Activated CD4-positive, alpha-beta T cell treated with anti-CD3 and anti-CD28 coated beads, Interleukin-2, amount 10 ng/mL, durations not matched to agents 7 days and 5 days (primary cell): ENCODE data around the gene PTPRB. TPM values are rescaled to one million over a fixed set of nuclear protein-coding genes. Genes with fewer than 3 reads are reported as not detected.

Experiments
- CTCF ChIA-PET: fragments of 350-600 bp; sonication (Branson Sonifier 250); formaldehyde crosslinking; loops from one replicate; lab custom pipeline; 2021; ENCODE audit warnings: antibody characterized with exemption; lab: Charles Lee
- POLR2A ChIA-PET: fragments of 350-600 bp; sonication (Branson Sonifier 250); formaldehyde crosslinking; loops from one replicate; lab custom pipeline; 2021; ENCODE audit warnings: antibody characterized with exemption; lab: Charles Lee
- DNase-seq: peaks from one replicate; pipeline ENCODE4 v3.0.0-alpha.2; 2020
- H3K27ac Mint-ChIP-seq: one replicate; pipeline ENCODE4 v1.8.0; 2021; ENCODE audit warnings: mild to moderate bottlenecking, moderate library complexity, mixed read lengths
- H3K27me3 Mint-ChIP-seq: one replicate; pipeline ENCODE4 v1.8.0; 2021; ENCODE audit warnings: mixed read lengths
- H3K36me3 Mint-ChIP-seq: one replicate; pipeline ENCODE4 v1.8.0; 2021; ENCODE audit warnings: low read depth, mixed read lengths
- H3K4me1 Mint-ChIP-seq: one replicate; pipeline ENCODE4 v1.8.0; 2021; ENCODE audit warnings: mixed read lengths
- H3K4me3 Mint-ChIP-seq: one replicate; pipeline ENCODE4 v1.8.0; 2021; ENCODE audit warnings: mild to moderate bottlenecking, moderate library complexity, mixed read lengths
- H3K9me3 Mint-ChIP-seq: one replicate; pipeline ENCODE4 v1.8.0; 2021; ENCODE audit warnings: mixed read lengths
- total RNA-seq, 2 experiments: library from RNA; stranded (reverse); gene quantifications; one replicate each; pipeline ENCODE4 v1.2.3, GENCODE V29; 2021

The PTPRB gene
- total RNA-seq, 2 experiments from 2014 or later: not detected

DNA sequence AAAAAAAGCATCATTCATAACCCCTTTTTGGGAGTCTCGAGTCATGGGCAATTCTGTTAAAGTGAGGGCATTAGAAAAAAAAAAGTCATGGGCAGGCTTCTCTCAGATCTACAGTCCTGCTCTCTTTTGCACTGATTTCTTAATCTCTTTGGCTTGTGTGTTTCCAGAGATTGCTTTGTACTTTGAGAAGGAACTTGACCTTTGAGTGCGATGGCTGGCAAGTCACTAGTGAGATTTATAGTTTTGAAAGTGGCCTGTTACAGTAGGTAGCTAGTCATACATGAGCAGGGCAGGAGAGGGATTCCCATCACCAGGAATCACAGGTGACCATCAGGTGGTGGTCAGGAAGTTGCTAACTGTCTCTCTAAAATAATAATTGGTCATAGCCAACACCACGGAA, 151.5 kb downstream of the PTPRB start:
- no peak for DNase-seq
- Mint-ChIP-seq H3K4me3 (no peak overlapping the region), H3K27ac (no peak overlapping the region), H3K36me3 (no peaks in the 10 kb centered on the region), H3K27me3 (peaks cover 1% of the 10 kb centered on the region), H3K4me1 (no peaks in the 10 kb centered on the region), H3K9me3 (no peaks in the 10 kb centered on the region)
- ChIA-PET POLR2A (no interaction called here), CTCF (no interaction called here)

DNA sequence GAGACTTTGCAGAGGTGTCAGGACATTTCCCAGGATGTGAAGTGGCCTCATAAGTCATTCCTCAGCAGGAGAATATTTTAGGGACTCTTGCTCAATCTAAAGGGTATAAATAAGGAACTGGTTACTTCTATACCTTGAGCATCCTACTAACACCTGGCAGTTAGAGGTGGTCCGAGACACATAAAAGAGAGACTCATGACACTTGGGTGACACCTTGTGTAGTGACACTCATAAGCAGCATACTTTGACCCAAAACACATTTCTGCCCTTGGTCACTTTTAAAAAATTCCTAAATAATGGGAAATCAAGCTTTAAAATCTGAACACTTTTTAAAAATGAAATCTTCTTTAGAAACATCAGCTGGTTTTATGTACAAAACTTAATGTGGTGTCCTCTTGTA, 152.8 kb downstream of the PTPRB start:
- POLR2A ChIA-PET: no interaction called here
- H3K4me1 Mint-ChIP-seq: no peaks in the 10 kb centered on the region
- H3K27ac Mint-ChIP-seq: no peak overlapping the region
- no peaks in the 10 kb centered on the region for H3K9me3 Mint-ChIP-seq
- DNase-seq: no peak
- CTCF ChIA-PET: no interaction called here
- H3K36me3 Mint-ChIP-seq: no peaks in the 10 kb centered on the region
- no peak overlapping the region for H3K4me3 Mint-ChIP-seq
- H3K27me3 Mint-ChIP-seq: peaks cover 1% of the 10 kb centered on the region

DNA sequence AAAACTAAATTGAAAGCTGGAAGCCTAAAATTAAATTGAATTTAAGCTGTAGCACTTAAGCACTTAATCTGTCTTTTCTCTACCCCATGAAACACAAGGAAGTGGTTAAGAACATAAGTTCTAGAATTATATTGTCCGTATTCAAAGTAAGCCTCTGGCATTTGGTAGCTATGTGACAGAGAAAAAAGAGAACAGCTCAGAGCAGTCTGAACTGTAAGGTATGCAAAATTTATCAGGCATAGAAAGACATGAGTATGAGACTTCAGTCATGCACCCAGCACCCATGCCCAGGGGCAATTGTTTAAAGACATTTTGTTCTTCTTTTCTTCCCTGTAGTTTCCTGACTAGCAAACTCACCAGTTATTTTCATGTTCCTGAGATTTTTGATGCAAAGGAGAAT, 154.5 kb downstream of the PTPRB start:
- no peak overlapping the region for H3K27ac Mint-ChIP-seq
- POLR2A ChIA-PET: no interaction called here
- DNase-seq: no peak
- H3K4me3 Mint-ChIP-seq: no peak overlapping the region
- H3K27me3 Mint-ChIP-seq: peaks cover 1% of the 10 kb centered on the region
- H3K9me3 Mint-ChIP-seq: no peaks in the 10 kb centered on the region
- CTCF ChIA-PET: no interaction called here
- no peaks in the 10 kb centered on the region for H3K36me3 Mint-ChIP-seq
- no peaks in the 10 kb centered on the region for H3K4me1 Mint-ChIP-seq

DNA sequence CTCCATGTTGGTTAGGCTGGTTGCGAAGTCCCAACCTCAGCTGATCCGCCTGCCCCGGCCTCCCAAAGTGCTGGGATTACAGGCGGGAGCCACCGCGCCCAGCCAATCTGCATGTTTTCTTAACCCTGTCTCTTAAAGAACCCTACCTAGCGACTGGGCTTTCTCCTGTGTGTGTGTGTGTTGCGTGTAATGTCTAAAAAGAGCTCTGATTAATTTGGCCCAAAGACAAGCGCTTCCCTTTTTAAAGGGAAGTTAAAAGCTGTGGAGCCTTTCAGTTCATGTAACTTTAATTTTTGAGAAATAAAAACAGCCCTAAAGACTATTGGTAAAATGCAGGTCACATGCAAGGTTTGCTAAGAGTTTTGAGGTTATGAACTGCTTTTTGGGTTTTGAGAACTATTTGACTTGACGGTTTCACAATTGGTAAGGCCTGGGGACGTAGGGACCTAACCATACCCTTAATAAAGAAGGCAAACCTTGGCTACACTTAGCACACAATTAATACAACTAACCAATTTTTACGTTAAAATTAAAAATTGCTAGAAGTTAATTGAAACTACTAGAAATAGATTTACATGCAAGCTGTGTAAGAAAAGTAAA, 167.9 kb downstream of the PTPRB start:
- Mint-ChIP-seq H3K9me3 (peaks cover 7% of the 10 kb centered on the region), H3K36me3 (no peaks in the 10 kb centered on the region), H3K4me3 (no peak overlapping the region), H3K27me3 (no peaks in the 10 kb centered on the region), H3K4me1 (no peaks in the 10 kb centered on the region), H3K27ac (no peak overlapping the region)
- DNase-seq: no peak
- CTCF ChIA-PET: interaction anchor here (1.0 kb wide), 1 partner anchor 10 kb away, joined by 3 read pairs; no protein-coding TSS in a partner anchor
- POLR2A ChIA-PET: no interaction called here

DNA sequence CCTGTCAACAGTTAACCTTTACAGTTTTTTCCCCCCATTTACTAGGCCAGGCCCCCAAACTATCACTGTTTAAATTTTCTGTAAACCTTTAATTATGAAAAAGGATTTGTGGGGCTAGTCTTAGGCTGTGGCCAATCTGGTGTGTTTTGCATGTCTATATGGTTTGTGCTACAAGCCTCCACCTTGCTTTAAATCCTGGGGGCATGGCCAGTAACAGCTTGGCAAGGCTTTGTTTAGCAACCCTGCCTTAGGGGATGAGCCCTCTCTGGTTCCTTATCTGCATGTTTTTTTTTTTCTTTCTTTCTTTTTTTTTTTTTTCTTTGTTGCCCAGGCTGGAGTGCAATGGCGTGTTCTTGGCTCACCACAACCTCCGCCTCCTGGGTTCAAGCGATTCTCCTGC, 168.5 kb downstream of the PTPRB start:
- H3K4me3 Mint-ChIP-seq: no peak overlapping the region
- no peak overlapping the region for H3K27ac Mint-ChIP-seq
- ChIA-PET CTCF (interaction anchor here (1.0 kb wide), 1 partner anchor 9 kb away, joined by 3 read pairs; no protein-coding TSS in a partner anchor), POLR2A (no interaction called here)
- H3K4me1 Mint-ChIP-seq: no peaks in the 10 kb centered on the region
- H3K36me3 Mint-ChIP-seq: no peaks in the 10 kb centered on the region
- DNase-seq: no peak
- no peaks in the 10 kb centered on the region for H3K27me3 Mint-ChIP-seq
- peaks cover 12% of the 10 kb centered on the region for H3K9me3 Mint-ChIP-seq

- Mint-ChIP-seq H3K27ac (no peak overlapping the region), H3K36me3 (no peaks in the 10 kb centered on the region), H3K9me3 (peaks cover 12% of the 10 kb centered on the region), H3K27me3 (no peaks in the 10 kb centered on the region), H3K4me1 (no peaks in the 10 kb centered on the region), H3K4me3 (no peak overlapping the region)
- no peak for DNase-seq
- CTCF ChIA-PET: interaction anchor here (1.0 kb wide), 1 partner anchor 9 kb away, joined by 3 read pairs; no protein-coding TSS in a partner anchor
- POLR2A ChIA-PET: no interaction called here
Observed at GRCh38 chr12:70467918-70468733, 169.1 kb downstream of the PTPRB start.

DNA sequence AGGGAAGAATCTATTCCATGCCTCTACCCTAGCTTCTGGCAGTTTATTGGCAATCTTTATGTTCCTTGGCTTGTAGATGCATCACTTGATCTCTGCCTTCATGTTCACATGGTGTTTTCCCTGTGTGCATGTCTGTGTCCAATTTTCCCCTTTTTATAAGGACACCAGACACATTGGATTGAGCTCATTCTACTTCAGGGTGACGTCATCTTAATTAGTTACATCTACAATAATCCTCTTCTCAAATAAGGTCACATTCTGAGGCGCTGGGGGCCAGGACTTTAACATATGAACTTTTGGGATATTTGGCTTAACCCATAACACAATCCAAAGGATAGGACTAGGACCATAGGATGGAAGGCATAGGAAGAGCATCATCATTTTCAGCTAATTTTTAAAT, 169.8 kb downstream of the PTPRB start:
- DNase-seq: no peak
- CTCF ChIA-PET: no interaction called here
- POLR2A ChIA-PET: no interaction called here
- H3K4me1 Mint-ChIP-seq: no peaks in the 10 kb centered on the region
- no peak overlapping the region for H3K4me3 Mint-ChIP-seq
- no peaks in the 10 kb centered on the region for H3K27me3 Mint-ChIP-seq
- peaks cover 12% of the 10 kb centered on the region for H3K9me3 Mint-ChIP-seq
- no peak overlapping the region for H3K27ac Mint-ChIP-seq
- no peaks in the 10 kb centered on the region for H3K36me3 Mint-ChIP-seq

DNA sequence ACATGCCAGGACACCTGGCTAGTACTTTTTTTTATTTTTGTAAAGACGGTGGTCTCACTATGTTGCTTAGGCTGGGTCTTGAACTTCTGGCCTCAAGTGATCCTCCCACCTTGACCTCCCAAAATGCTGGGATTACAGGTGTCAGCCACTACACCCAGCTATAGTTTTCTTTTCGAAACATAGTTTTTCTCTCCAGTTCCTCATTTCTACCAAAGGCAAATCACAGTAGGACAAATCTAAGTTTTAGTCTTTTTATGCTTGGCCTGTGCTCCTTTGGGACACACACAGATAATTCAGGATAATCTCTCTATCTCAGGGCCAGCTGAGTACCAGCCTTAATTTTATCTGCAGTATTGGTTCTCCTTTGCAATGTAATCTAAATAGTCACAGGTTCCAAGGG, 170.5 kb downstream of the PTPRB start:
- Mint-ChIP-seq H3K9me3 (peaks cover 12% of the 10 kb centered on the region), H3K27me3 (no peaks in the 10 kb centered on the region), H3K27ac (no peak overlapping the region), H3K4me1 (no peaks in the 10 kb centered on the region), H3K4me3 (no peak overlapping the region), H3K36me3 (no peaks in the 10 kb centered on the region)
- POLR2A ChIA-PET: no interaction called here
- CTCF ChIA-PET: interaction anchor here (0.6 kb wide), 1 partner anchor 13 kb away, joined by 3 read pairs; no protein-coding TSS in a partner anchor
- no peak for DNase-seq
